K562 (cell line): ENCODE data around the gene CTXN1. TPM values are rescaled to one million over a fixed set of nuclear protein-coding genes. Genes with fewer than 3 reads are reported as not detected.

ENCODE experiments used
- BACH1 ChIP-seq: fragments of 200-800 bp; sonication (Bioruptor generic); IDR thresholded peaks from 2 replicates; pipeline ENCODE4 v1.6.1; 2016; ENCODE audit warnings: missing genetic modification characterization, missing compliant biosample characterization
- CBX8 ChIP-seq: fragments of 200-600 bp; sonication (generic); IDR thresholded peaks from 2 replicates; pipeline ENCODE4 v1.6.1; 2012; ENCODE audit warnings: borderline replicate concordance, mixed run types, low read depth, mild to moderate bottlenecking, moderate library complexity, mixed read lengths, low read length, control low read depth, inconsistent platforms; ENCODE audit not compliant: poor library complexity, severe bottlenecking; ENCODE audit errors: extremely low read depth
- CREM ChIP-seq: IDR thresholded peaks from 2 replicates; pipeline ENCODE4 v1.6.1; 2014; ENCODE audit warnings: antibody characterized with exemption, low read depth
- DMBX1 ChIP-seq: fragments of 250-450 bp; sonication (Bioruptor Pico); IDR thresholded peaks from 2 replicates; pipeline ENCODE4 v1.8.0; 2022; ENCODE audit warnings: inconsistent platforms, mild to moderate bottlenecking, moderate library complexity, borderline replicate concordance
- ETS2 ChIP-seq: IDR thresholded peaks from 2 replicates; pipeline ENCODE4 v1.6.1; 2016; ENCODE audit warnings: borderline replicate concordance, missing genetic modification characterization, mild to moderate bottlenecking, moderate library complexity, missing compliant biosample characterization; ENCODE audit not compliant: poor library complexity, severe bottlenecking
- EZH2 ChIP-seq: IDR thresholded peaks from 2 replicates; pipeline ENCODE4 v1.6.1; 2012; ENCODE audit warnings: low read depth, mild to moderate bottlenecking, inconsistent platforms, low read length, borderline replicate concordance
- HMGN3 ChIP-seq: IDR thresholded peaks from 2 replicates; pipeline ENCODE4 v1.6.1; 2011; ENCODE audit warnings: borderline replicate concordance, low read depth, mild to moderate bottlenecking, mixed read lengths, low read length; ENCODE audit not compliant: insufficient read length; ENCODE audit errors: extremely low read depth
- MCM2 ChIP-seq: fragments of 450-650 bp; IDR thresholded peaks from 2 replicates; pipeline ENCODE4 v1.6.1; 2017; ENCODE audit warnings: low read depth, mild to moderate bottlenecking
- MCM3 ChIP-seq: fragments of 450-650 bp; IDR thresholded peaks from 2 replicates; pipeline ENCODE4 v1.6.1; 2016
- MTA3 ChIP-seq: fragments of 450-650 bp; formaldehyde crosslinking; IDR thresholded peaks from 2 replicates; pipeline ENCODE4 v1.6.1; 2017; ENCODE audit warnings: mild to moderate bottlenecking, borderline replicate concordance
- MTF1 ChIP-seq: fragments of 250-450 bp; sonication (Bioruptor Pico); IDR thresholded peaks from 2 replicates; pipeline ENCODE4 v1.9.0; 2021; ENCODE audit warnings: moderate library complexity, mild to moderate bottlenecking, inconsistent platforms, borderline replicate concordance
- MXI1 ChIP-seq: IDR thresholded peaks from 2 replicates; pipeline ENCODE4 v1.6.1; 2011; ENCODE audit warnings: low read depth, mild to moderate bottlenecking, improper control_type of control experiment, low read length
- NEUROD1 ChIP-seq: fragments of 150-350 bp; IDR thresholded peaks from 2 replicates; pipeline ENCODE4 v1.6.1; 2014; ENCODE audit warnings: borderline replicate concordance, low read length, low read depth; ENCODE audit not compliant: partially characterized antibody
- RFX1 ChIP-seq: fragments of 450-650 bp; IDR thresholded peaks from 2 replicates; pipeline ENCODE4 v1.6.1; 2016; ENCODE audit warnings: mild to moderate bottlenecking, moderate library complexity
- SMARCA4 ChIP-seq: fragments of 450-650 bp; IDR thresholded peaks from 2 replicates; pipeline ENCODE4 v1.6.1; 2016
- TBL1XR1 ChIP-seq, 2 experiments: IDR thresholded peaks; 2 replicates each; pipeline ENCODE4 v1.6.1; 2012; ENCODE audit warnings: improper control_type of control experiment in 2 of 2, low read length in 2 of 2, mild to moderate bottlenecking in 1 of 2
- U2AF1 ChIP-seq: fragments of 200-400 bp; formaldehyde crosslinking; optimal IDR thresholded peaks from 2 replicates; pipeline ENCODE3; 2017; ENCODE audit warnings: mild to moderate bottlenecking, low read depth, low read length, moderate library complexity
- ZNF766 ChIP-seq: fragments of 200-800 bp; sonication (Bioruptor generic); conservative IDR thresholded peaks from 2 replicates; pipeline ENCODE4 v1.6.1; 2016; ENCODE audit warnings: missing genetic modification characterization, missing compliant biosample characterization
- ZNF77 ChIP-seq: fragments of 250-450 bp; sonication (Bioruptor Pico); IDR thresholded peaks from 2 replicates; pipeline ENCODE4 v1.5.0; 2020
- polyA plus RNA-seq, 8 experiments: library from polyadenylated mRNA; depleted of rRNA in 4 of 8; stranded (reverse) in 5 of 8; unstranded in 3 of 8; fragments of >200 nt; fragmentation: Nextera tagmentation in 2 of 8; fragmentation: Illumina TruSeq in 1 of 8; extraction: Ambion mirVana in 2 of 8; extraction: Trizol in 1 of 8; gene quantifications; 2 replicates each; pipeline versions ENCODE4 v1.2.1 to v1.2.3, GENCODE V29; 2011 to 2014; ENCODE audit warnings: inconsistent platforms in 1 of 8, missing spikeins in 1 of 8
- total RNA-seq, 7 experiments: library from RNA; depleted of rRNA in 6 of 7; stranded (reverse); fragments of >200 nt in 6 of 7; fragmentation: Illumina TruSeq in 2 of 7; extraction: Trizol in 2 of 7; gene quantifications; 2 replicates each; pipeline versions ENCODE4 v1.2.1 to v1.2.3, GENCODE V29; 2011 to 2021; ENCODE audit warnings: low replicate concordance in 1 of 7
- TF ChIP-seq, protein P1 (sequence below), 2 experiments: IDR thresholded peaks; 2 replicates each; pipeline ENCODE4 v1.6.1; 2012; ENCODE audit warnings: improper control_type of control experiment in 2 of 2, low read depth in 2 of 2, low read length in 2 of 2, borderline replicate concordance in 1 of 2
- TF ChIP-seq, protein P2 (sequence below): fragments of 250-450 bp; sonication (Bioruptor Pico); IDR thresholded peaks from 2 replicates; pipeline ENCODE4 v1.5.0; 2021
- TF ChIP-seq, protein P3 (sequence below), 2 experiments: fragments of 450-650 bp; conservative IDR thresholded peaks; 2 replicates each; pipeline ENCODE4 v1.6.1; 2017; ENCODE audit warnings: mild to moderate bottlenecking in 2 of 2, moderate library complexity in 2 of 2

Gene CTXN1
- total and polyA plus RNA-seq, 9 of the 15 experiments (the other 6 are each of a cell fraction or from before 2014, with no cell fraction given): 0.15 to 37.4 (median 1.8) TPM; not detected in 2

DNA sequence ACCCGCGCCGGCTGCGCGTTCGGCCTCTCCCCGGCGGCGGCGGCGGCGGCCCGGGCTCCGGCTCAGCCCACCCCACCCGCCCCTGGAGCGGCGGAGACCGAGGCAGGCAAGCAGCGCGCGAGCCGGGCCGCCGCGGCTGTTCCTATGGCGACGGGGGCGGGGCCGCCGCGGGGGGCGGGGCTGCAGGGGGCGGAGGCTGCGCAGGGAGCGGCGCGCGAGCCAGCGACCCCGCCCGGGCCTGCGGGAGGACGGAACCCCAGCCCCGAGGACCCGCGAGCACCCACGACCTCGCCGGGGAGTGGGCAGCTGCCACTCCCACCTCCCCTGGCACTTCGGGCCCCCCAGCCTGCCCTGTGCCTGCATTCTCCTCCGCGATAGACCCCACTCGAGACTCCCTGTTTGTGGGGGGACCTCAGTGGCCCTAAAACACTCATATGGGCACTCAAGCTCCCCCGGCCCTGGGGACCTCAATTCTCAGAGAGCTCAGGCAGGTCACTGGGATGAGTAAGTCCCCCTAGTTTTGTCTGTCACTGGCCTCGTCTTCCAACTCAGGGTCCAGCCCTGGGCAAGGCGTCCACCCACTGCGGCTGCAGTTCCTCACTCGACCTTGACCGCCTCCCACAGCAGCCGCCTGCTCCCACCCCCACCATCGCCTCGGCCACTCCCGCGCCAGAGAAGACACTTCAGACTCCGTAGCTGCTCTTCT is at the start of gene CTXN1 (continued):
- TF ChIP-seq ETS2 (tag): no peak
- no peak for TF ChIP-seq ZNF766 (CRISPR knock-in tag)
- TF ChIP-seq HMGN3: peak; percentile 65
- no peak for TF ChIP-seq CBX8
- TF ChIP-seq U2AF1: no peak
- no peak for TF ChIP-seq DMBX1 (CRISPR knock-in tag)
- TF ChIP-seq SMARCA4: no peak
- no peak for TF ChIP-seq EZH2
- TF ChIP-seq ZNF77 (CRISPR knock-in tag): 0 out of 2 replicates have a peak, but pooled peaks have one; percentile 6
- no peak for TF ChIP-seq MCM2
- TF ChIP-seq, protein P1, sequence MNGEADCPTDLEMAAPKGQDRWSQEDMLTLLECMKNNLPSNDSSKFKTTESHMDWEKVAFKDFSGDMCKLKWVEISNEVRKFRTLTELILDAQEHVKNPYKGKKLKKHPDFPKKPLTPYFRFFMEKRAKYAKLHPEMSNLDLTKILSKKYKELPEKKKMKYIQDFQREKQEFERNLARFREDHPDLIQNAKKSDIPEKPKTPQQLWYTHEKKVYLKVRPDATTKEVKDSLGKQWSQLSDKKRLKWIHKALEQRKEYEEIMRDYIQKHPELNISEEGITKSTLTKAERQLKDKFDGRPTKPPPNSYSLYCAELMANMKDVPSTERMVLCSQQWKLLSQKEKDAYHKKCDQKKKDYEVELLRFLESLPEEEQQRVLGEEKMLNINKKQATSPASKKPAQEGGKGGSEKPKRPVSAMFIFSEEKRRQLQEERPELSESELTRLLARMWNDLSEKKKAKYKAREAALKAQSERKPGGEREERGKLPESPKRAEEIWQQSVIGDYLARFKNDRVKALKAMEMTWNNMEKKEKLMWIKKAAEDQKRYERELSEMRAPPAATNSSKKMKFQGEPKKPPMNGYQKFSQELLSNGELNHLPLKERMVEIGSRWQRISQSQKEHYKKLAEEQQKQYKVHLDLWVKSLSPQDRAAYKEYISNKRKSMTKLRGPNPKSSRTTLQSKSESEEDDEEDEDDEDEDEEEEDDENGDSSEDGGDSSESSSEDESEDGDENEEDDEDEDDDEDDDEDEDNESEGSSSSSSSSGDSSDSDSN (IDR thresholded peaks at IDR 0.05; ENCODE audit: borderline replicate concordance in 1 of 2, low read depth in 2 of 2, low read length in 2 of 2): no peak
- TF ChIP-seq, protein P2, sequence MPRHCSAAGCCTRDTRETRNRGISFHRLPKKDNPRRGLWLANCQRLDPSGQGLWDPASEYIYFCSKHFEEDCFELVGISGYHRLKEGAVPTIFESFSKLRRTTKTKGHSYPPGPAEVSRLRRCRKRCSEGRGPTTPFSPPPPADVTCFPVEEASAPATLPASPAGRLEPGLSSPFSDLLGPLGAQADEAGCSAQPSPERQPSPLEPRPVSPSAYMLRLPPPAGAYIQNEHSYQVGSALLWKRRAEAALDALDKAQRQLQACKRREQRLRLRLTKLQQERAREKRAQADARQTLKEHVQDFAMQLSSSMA (CRISPR knock-in tag): no peak
- TF ChIP-seq MTF1 (CRISPR knock-in tag): no peak
- no peak for TF ChIP-seq TBL1XR1 (IDR thresholded peaks at IDR 0.05; ENCODE audit: low read length in 2 of 2)
- TF ChIP-seq, protein P3, sequence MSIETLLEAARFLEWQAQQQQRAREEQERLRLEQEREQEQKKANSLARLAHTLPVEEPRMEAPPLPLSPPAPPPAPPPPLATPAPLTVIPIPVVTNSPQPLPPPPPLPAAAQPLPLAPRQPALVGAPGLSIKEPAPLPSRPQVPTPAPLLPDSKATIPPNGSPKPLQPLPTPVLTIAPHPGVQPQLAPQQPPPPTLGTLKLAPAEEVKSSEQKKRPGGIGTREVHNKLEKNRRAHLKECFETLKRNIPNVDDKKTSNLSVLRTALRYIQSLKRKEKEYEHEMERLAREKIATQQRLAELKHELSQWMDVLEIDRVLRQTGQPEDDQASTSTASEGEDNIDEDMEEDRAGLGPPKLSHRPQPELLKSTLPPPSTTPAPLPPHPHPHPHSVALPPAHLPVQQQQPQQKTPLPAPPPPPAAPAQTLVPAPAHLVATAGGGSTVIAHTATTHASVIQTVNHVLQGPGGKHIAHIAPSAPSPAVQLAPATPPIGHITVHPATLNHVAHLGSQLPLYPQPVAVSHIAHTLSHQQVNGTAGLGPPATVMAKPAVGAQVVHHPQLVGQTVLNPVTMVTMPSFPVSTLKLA (conservative IDR thresholded peaks at IDR 0.05): no peak
- TF ChIP-seq CREM: no peak
- TF ChIP-seq NEUROD1: no peak
- peak; percentile 60; the same call in 1 of the 2 replicates for TF ChIP-seq MTA3
- TF ChIP-seq BACH1: no peak
- TF ChIP-seq MCM3: no peak
- TF ChIP-seq MXI1: no peak
- TF ChIP-seq RFX1: no peak
